ENCODE measurements around the gene ABCA5. TPM values are rescaled to one million over a fixed set of nuclear protein-coding genes. Genes with fewer than 3 reads are reported as not detected.

ABCA5 gene, protein sequence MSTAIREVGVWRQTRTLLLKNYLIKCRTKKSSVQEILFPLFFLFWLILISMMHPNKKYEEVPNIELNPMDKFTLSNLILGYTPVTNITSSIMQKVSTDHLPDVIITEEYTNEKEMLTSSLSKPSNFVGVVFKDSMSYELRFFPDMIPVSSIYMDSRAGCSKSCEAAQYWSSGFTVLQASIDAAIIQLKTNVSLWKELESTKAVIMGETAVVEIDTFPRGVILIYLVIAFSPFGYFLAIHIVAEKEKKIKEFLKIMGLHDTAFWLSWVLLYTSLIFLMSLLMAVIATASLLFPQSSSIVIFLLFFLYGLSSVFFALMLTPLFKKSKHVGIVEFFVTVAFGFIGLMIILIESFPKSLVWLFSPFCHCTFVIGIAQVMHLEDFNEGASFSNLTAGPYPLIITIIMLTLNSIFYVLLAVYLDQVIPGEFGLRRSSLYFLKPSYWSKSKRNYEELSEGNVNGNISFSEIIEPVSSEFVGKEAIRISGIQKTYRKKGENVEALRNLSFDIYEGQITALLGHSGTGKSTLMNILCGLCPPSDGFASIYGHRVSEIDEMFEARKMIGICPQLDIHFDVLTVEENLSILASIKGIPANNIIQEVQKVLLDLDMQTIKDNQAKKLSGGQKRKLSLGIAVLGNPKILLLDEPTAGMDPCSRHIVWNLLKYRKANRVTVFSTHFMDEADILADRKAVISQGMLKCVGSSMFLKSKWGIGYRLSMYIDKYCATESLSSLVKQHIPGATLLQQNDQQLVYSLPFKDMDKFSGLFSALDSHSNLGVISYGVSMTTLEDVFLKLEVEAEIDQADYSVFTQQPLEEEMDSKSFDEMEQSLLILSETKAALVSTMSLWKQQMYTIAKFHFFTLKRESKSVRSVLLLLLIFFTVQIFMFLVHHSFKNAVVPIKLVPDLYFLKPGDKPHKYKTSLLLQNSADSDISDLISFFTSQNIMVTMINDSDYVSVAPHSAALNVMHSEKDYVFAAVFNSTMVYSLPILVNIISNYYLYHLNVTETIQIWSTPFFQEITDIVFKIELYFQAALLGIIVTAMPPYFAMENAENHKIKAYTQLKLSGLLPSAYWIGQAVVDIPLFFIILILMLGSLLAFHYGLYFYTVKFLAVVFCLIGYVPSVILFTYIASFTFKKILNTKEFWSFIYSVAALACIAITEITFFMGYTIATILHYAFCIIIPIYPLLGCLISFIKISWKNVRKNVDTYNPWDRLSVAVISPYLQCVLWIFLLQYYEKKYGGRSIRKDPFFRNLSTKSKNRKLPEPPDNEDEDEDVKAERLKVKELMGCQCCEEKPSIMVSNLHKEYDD (N-terminal part only)
- 8.3 and 19.5 TPM in 2 replicates for total RNA-seq

DNA sequence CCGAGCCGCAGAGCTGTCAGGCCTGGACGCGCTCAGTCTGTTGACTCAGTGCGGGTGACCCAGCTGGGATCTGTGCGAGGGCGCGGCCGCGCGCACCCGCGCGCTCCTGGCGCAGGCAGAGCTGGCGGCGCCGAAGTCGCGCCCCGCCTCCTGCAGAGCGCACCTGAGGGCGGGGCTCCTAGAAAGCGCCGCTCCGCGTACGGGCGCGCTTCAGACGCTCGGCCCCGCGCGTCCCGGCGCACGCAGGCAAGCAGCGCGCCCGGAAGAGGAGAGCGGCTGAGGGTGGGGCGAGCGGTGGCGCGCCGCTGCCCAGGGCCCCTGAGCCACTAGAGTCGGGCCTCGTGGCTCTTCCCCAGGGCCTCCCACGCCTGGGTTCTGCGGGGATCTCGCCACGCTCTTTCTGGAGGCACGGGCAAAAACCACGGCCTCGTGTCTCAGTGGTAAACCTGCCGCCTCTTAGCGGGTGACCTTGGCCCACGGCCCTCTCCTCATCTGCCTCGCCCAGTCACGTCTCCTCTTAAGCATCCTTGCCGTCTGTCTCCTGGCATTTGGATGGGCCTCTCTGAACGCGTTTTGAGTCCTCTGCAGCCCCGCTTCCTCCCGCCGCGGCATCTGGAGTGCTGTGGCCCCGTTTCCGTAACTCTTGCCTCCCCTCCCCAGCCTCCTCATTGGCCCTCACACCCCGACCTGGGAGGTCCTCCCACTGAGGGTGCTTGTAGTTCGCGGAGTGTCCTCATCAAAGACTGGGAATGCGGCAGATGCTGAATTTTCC lies at the start of gene ABCA5:
TSS of gene ABCA5 (minus strand) at position 74 of the 772 bp plus-strand sequence. CDS start 12,718 bp downstream, outside the sequence.

DNA sequence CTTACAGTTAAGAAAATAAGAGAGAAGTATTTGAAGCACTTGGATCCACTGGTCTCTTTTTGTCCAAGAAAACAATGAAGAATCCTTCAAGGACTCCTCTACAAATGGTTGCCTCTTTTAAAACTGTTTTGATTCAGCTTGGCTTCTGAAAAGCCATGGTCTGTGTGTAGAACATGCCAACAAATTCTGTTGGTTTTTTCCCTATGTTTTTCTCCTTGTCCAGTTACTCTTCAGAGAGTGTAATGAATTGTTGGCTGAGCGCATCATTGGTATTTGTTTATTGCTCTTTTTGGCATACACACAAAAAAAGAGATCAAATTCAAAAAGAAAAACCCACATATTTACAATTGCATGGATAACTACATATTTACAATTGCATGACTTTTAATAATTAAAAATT lies 98.4 kb downstream of the ABCA5 start, which contains the start of gene ABCA10:
TSS of gene ABCA10 (minus strand) at position 249 of the 400 bp plus-strand sequence. CDS start 3,466 bp downstream, outside the sequence.

Other genes starting within 250 kb of the ABCA5 start
- 12.4 and 42.6 TPM in 2 replicates for gene ABCA6, start 185.2 kb downstream of the ABCA5 start, total RNA-seq
- 1.3 and 4.0 TPM in 2 replicates for gene ABCA10, start 98.3 kb downstream of the ABCA5 start, total RNA-seq
- gene MAP2K6, start 87.6 kb upstream of the ABCA5 start, total RNA-seq = 0.30 and 0.72 TPM in 2 replicates